DND-41 (cell line): ENCODE results near the gene ZCCHC24.

Experiments used
- ATAC-seq: fragments of 200-7000 bp; cut with Tn5 transposase; 3 replicates; pipeline ENCODE4 v1.9.1; 2021; ENCODE audit warnings: low read depth; ENCODE audit not compliant: insufficient read depth
- DNase-seq: peaks from one replicate; pipeline ENCODE4 v3.0.0-alpha.2; 2020
- H2AFZ ChIP-seq: 2 replicates; pipeline ENCODE4 v1.6.0; 2012; ENCODE audit warnings: low read depth, low read length
- H3K27ac ChIP-seq: 2 replicates; pipeline ENCODE4 v1.5.1; 2012; ENCODE audit warnings: low read length, inconsistent platforms
- H3K27me3 ChIP-seq: fragments of 200-600 bp; sonication (generic); 2 replicates; pipeline ENCODE4 v1.6.0; 2012; ENCODE audit warnings: low read length, mild to moderate bottlenecking, inconsistent platforms; ENCODE audit not compliant: insufficient read depth, poor library complexity
- H3K36me3 ChIP-seq: 2 replicates; pipeline ENCODE4 v1.5.1; 2012; ENCODE audit warnings: low read length, inconsistent platforms; ENCODE audit not compliant: insufficient read depth
- H3K4me1 ChIP-seq: 2 replicates; pipeline ENCODE4 v1.5.1; 2012; ENCODE audit warnings: mild to moderate bottlenecking, low read length; ENCODE audit not compliant: insufficient read depth
- H3K4me2 ChIP-seq: 2 replicates; pipeline ENCODE4 v1.6.0; 2012; ENCODE audit warnings: mild to moderate bottlenecking, moderate library complexity, low read length, inconsistent platforms; ENCODE audit not compliant: insufficient read depth
- H3K4me3 ChIP-seq, 2 experiments: fragments of 200-600 bp in 1 of 2; shearing (Covaris generic) in 1 of 2; 2 replicates each; pipeline ENCODE4 v1.5.1; 2012 to 2016; ENCODE audit warnings: inconsistent platforms in 2 of 2, low read length in 2 of 2, mild to moderate bottlenecking in 2 of 2, low read depth in 1 of 2, moderate library complexity in 1 of 2
- H3K79me2 ChIP-seq: 2 replicates; pipeline ENCODE4 v1.6.0; 2012; ENCODE audit warnings: low read length, inconsistent platforms; ENCODE audit not compliant: insufficient read depth
- H3K9ac ChIP-seq: 2 replicates; pipeline ENCODE4 v1.6.0; 2012; ENCODE audit warnings: low read depth, mild to moderate bottlenecking, inconsistent platforms, low read length, moderate library complexity
- H3K9me3 ChIP-seq: 2 replicates; pipeline ENCODE4 v1.5.1; 2012; ENCODE audit warnings: low read length, moderate library complexity, mild to moderate bottlenecking, inconsistent platforms; ENCODE audit not compliant: insufficient read depth, severe bottlenecking
- H4K20me1 ChIP-seq: 2 replicates; pipeline ENCODE4 v1.6.0; 2012; ENCODE audit warnings: low read length; ENCODE audit not compliant: insufficient read depth
- EZH2 ChIP-seq: IDR thresholded peaks from 3 replicates; pipeline ENCODE4 v1.6.1; 2012; ENCODE audit warnings: borderline replicate concordance, low read depth, mild to moderate bottlenecking, moderate library complexity, low read length, inconsistent platforms; ENCODE audit not compliant: severe bottlenecking
- TF ChIP-seq, protein P1 (sequence below): IDR thresholded peaks from 2 replicates; pipeline ENCODE4 v1.5.1; 2012; ENCODE audit warnings: borderline replicate concordance, low read length, moderate library complexity, mild to moderate bottlenecking; ENCODE audit not compliant: poor library complexity, severe bottlenecking; ENCODE audit errors: extremely low read depth

Gene ZCCHC24

DNA sequence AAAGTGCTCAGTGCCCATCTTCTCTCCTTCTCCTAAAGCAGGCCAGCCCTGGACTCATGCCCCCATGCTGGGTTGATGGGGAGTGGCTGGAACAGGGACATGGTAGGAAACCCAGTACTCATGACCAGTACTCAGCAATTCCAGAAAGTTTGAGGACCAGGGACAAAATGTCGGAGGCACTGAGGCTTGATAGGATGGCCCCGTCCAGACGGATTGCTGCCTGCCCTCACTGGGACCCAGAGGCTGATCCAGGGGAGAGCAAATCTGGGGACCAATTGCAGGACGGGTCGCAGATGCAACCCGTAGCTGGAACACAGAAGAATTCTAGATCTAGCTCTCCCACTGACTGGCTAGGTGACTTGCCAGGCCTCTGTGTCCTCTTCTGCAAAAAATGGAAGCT lies 5.1 kb downstream of the ZCCHC24 start:
- no peak overlapping the region for H3K9ac ChIP-seq
- peaks cover 51% of the 10 kb centered on the region for H4K20me1 ChIP-seq
- H3K4me2 ChIP-seq, result no peak overlapping the region

DNA sequence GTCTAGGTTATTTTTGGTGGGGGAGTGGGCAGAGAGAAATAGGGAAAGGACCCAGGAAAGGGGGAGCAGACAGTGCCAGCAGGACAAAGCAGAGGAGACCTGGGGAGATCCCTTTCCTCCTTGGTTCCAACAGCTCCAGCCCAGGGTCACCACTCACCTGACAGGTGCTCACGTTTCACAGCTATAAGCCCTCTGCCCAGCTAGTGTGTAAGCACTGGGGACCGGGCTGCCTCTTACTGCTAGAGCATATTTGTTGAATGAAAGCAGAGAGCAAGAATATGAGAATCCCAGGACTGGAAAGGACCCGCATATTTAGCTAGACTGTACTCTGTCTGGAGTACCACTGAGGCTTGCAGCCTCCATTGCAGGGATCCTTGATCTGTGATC lies 6.7 kb downstream of the ZCCHC24 start:
- H3K9me3 ChIP-seq, result no peaks in the 10 kb centered on the region
- DNase-seq, result no peak
- no peaks in the 10 kb centered on the region for H3K79me2 ChIP-seq
- no peak overlapping the region for H3K4me3 ChIP-seq
- no peaks in the 10 kb centered on the region for H3K36me3 ChIP-seq
- peaks cover 41% of the 10 kb centered on the region for H4K20me1 ChIP-seq
- H3K9ac ChIP-seq, result no peak overlapping the region
- H3K27me3 ChIP-seq, result peaks cover 49% of the 10 kb centered on the region
- TF ChIP-seq, protein P1, sequence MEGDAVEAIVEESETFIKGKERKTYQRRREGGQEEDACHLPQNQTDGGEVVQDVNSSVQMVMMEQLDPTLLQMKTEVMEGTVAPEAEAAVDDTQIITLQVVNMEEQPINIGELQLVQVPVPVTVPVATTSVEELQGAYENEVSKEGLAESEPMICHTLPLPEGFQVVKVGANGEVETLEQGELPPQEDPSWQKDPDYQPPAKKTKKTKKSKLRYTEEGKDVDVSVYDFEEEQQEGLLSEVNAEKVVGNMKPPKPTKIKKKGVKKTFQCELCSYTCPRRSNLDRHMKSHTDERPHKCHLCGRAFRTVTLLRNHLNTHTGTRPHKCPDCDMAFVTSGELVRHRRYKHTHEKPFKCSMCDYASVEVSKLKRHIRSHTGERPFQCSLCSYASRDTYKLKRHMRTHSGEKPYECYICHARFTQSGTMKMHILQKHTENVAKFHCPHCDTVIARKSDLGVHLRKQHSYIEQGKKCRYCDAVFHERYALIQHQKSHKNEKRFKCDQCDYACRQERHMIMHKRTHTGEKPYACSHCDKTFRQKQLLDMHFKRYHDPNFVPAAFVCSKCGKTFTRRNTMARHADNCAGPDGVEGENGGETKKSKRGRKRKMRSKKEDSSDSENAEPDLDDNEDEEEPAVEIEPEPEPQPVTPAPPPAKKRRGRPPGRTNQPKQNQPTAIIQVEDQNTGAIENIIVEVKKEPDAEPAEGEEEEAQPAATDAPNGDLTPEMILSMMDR, result no peak
- TF ChIP-seq EZH2, result no peak
- no peak for ATAC-seq
- H3K4me1 ChIP-seq, result peaks cover 13% of the 10 kb centered on the region
- no peak overlapping the region for H3K27ac ChIP-seq
- no peak overlapping the region for H2AFZ ChIP-seq
- H3K4me2 ChIP-seq, result no peak overlapping the region

More for the DNA sequence above, 5.1 kb downstream of the ZCCHC24 start:
- no peaks in the 10 kb centered on the region for H3K9me3 ChIP-seq
- H3K27me3 ChIP-seq, result peaks cover 63% of the 10 kb centered on the region
- no peak overlapping the region for H3K27ac ChIP-seq
- ATAC-seq (no peak), DNase-seq (no peak)
- no peak overlapping the region for H3K4me3 ChIP-seq
- H3K79me2 ChIP-seq, result no peaks in the 10 kb centered on the region
- no peak overlapping the region for H2AFZ ChIP-seq
- no peak for TF ChIP-seq EZH2
- TF ChIP-seq, protein P1, result no peak
- no peaks in the 10 kb centered on the region for H3K36me3 ChIP-seq
- H3K4me1 ChIP-seq, result peaks cover 28% of the 10 kb centered on the region

DNA sequence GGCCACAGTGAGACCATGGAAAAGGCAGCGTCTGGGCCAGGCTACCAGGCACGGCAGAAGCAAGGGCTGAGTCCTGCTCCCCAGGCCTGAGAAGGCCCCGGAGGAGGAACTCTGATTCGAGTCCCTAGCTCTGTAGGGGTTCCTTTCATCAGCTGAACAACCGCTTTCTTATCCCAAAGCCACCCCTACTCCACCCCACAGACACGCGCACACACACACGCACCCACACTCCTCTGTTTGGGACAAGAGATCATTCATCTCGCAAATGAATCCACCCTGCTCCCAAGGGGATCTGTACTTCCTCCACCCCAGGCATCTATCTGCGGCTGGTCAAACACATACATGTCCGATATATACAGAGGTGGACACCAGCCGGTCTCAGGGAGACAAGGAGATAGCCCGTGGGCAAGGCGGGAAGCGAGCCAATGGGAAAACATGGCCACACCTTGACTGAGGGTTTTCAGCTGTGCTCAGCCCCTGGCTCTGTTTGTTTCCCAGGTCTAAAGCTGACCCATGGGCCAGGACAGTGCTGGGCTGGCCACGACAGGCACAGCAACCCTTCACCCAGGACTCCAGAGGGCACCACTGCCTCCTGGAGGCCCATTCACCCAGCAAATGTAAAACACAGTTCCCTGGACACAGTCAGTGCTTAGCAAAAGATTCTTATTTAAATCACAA lies 7.3 kb downstream of the ZCCHC24 start:
- TF ChIP-seq, protein P1, result no peak
- no peak for TF ChIP-seq EZH2
- Histone ChIP-seq H3K27me3 (peaks cover 44% of the 10 kb centered on the region), H3K4me1 (peaks cover 7% of the 10 kb centered on the region), H3K4me2 (no peak overlapping the region), H3K27ac (no peak overlapping the region), H3K79me2 (no peaks in the 10 kb centered on the region), H3K9me3 (no peaks in the 10 kb centered on the region), H3K9ac (no peak overlapping the region), H3K4me3 (no peak overlapping the region), H2AFZ (no peak overlapping the region), H3K36me3 (no peaks in the 10 kb centered on the region), H4K20me1 (peaks cover 36% of the 10 kb centered on the region)
- DNase-seq (no peak), ATAC-seq (no peak)
